ENCODE data around the gene MORC1. TPM values are rescaled to one million over a fixed set of nuclear protein-coding genes. Genes with fewer than 3 reads are reported as not detected.

The MORC1 gene
- total RNA-seq, 3 donors from 2014 or later = not detected

- Histone ChIP-seq H3K36me3 (ENCODE audit: low read depth) (no peaks in the 10 kb centered on the region), H3K4me3 (no peak overlapping the region), H3K4me1 (ENCODE audit: low read depth) (no peaks in the 10 kb centered on the region), H3K9me3 (no peaks in the 10 kb centered on the region)
- ATAC-seq (no peak), DNase-seq (no peak)
- intact Hi-C loops (cut with DNase I, micrococcal nuclease) = no loop called here
- TF ChIP-seq CTCF (IDR thresholded peaks at IDR 0.05) = no peak
These were observed 119.5 kb downstream of the MORC1 start for GRCh38 chr3:108998436-108998835.

- H3K4me1 ChIP-seq (ENCODE audit: low read depth) = no peaks in the 10 kb centered on the region
- ATAC-seq (no peak), DNase-seq (no peak)
- intact Hi-C loops (cut with DNase I, micrococcal nuclease) = no loop called here
- no peaks in the 10 kb centered on the region for H3K9me3 ChIP-seq
- no peaks in the 10 kb centered on the region for H3K36me3 ChIP-seq (ENCODE audit: low read depth)
- no peak for TF ChIP-seq CTCF (IDR thresholded peaks at IDR 0.05)
- H3K4me3 ChIP-seq = no peak overlapping the region
These were observed 132.1 kb downstream of the MORC1 start for GRCh38 chr3:108985844-108986243.

GRCh38 chr3:108983051-108983450 lies 134.9 kb downstream of the MORC1 start:
- H3K4me3 ChIP-seq = no peak overlapping the region
- intact Hi-C loops (cut with DNase I, micrococcal nuclease) = no loop called here
- DNase-seq (no peak), ATAC-seq (no peak)
- no peaks in the 10 kb centered on the region for H3K9me3 ChIP-seq
- H3K4me1 ChIP-seq (ENCODE audit: low read depth) = no peaks in the 10 kb centered on the region
- no peaks in the 10 kb centered on the region for H3K36me3 ChIP-seq (ENCODE audit: low read depth)
- no peak for TF ChIP-seq CTCF (IDR thresholded peaks at IDR 0.05)

- no peaks in the 10 kb centered on the region for H3K4me1 ChIP-seq (ENCODE audit: low read depth)
- DNase-seq (no peak), ATAC-seq (no peak)
- intact Hi-C loops (cut with DNase I, micrococcal nuclease) = no loop called here
- H3K36me3 ChIP-seq (ENCODE audit: low read depth) = no peaks in the 10 kb centered on the region
- no peak overlapping the region for H3K4me3 ChIP-seq
- no peaks in the 10 kb centered on the region for H3K9me3 ChIP-seq
- TF ChIP-seq CTCF (IDR thresholded peaks at IDR 0.05) = no peak
These were observed 141.9 kb downstream of the MORC1 start for GRCh38 chr3:108976058-108976457.

- ATAC-seq (no peak), DNase-seq (no peak)
- no peaks in the 10 kb centered on the region for H3K9me3 ChIP-seq
- no peaks in the 10 kb centered on the region for H3K4me1 ChIP-seq (ENCODE audit: low read depth)
- TF ChIP-seq CTCF (IDR thresholded peaks at IDR 0.05) = no peak
- intact Hi-C loops (cut with DNase I, micrococcal nuclease) = no loop called here
- no peaks in the 10 kb centered on the region for H3K36me3 ChIP-seq (ENCODE audit: low read depth)
- no peak overlapping the region for H3K4me3 ChIP-seq
These were observed 144.9 kb downstream of the MORC1 start for GRCh38 chr3:108973019-108973418.

GRCh38 chr3:108972482-108972881 lies 145.5 kb downstream of the MORC1 start:
- ATAC-seq = no peak
- intact Hi-C loops (cut with DNase I, micrococcal nuclease) = no loop called here
- Histone ChIP-seq H3K4me3 (no peak overlapping the region), H3K9me3 (no peaks in the 10 kb centered on the region), H3K36me3 (ENCODE audit: low read depth) (no peaks in the 10 kb centered on the region), H3K4me1 (ENCODE audit: low read depth) (no peaks in the 10 kb centered on the region)
- TF ChIP-seq CTCF (IDR thresholded peaks at IDR 0.05) = no peak
- no peak for DNase-seq

Data from mucosa of descending colon (tissue), 3 donors.